ENCODE data around the gene KDM3B.
"Not testable (repeated sequence)": the region's sequence is repeated elsewhere in the genome, so short reads cannot be mapped to it uniquely, and the experiment has no call there.

The KDM3B gene

GRCh38 chr5:138408023-138408422, 55.5 kb downstream of the KDM3B start:
- DNase-seq: no peak

DNA sequence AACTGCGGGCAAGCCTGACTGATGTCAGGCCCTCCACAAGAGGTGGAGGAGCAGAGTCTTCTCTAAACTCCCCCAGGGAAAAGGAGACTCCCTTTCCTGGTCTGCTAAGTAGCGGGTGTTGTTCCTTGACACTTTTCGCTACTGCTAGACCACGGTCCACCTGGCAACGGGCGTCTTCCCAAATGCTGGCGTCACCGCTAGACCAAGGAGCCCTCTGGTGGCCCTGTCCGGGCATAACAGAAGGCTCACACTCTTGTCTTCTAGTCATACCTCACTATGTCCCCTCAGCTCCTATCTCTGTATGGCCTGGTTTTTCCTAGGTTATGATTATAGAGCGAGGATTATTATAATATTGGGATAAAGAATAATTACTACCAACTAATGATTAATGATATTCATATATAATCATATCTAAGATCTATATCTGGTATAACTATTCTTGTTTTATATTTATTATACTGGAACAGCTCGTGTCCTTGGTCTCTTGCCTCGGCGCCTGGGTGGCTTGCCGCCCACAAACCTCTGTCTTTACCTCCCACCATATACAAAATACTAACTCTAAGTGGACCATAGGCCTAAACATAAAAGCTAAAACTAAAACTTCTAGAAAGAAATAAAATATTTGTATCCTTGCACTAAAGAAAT, 58.6 kb downstream of the KDM3B start:
- not testable (repeated sequence) for DNase-seq

DNA sequence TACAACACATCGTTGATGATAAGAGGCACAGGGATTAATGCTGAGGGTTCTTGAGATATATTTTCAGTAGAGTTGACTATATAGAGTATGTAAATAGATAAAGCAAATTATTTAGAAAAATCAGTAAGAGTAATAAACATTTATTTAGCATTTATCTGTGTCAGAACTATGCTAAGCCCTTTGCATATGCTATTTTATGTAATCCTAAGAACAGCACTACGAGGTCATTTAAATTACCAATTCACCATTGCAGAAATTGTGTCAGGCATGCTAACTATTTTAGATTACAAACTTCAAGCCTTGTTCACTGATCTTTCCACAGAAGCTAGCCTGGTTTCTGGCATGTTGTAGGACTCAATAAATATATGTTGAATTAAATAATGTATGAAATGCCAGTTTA, 66.0 kb downstream of the KDM3B start:
- no peak for DNase-seq

GRCh38 chr5:138425079-138425478, 72.6 kb downstream of the KDM3B start:
- no peak for DNase-seq

DNA sequence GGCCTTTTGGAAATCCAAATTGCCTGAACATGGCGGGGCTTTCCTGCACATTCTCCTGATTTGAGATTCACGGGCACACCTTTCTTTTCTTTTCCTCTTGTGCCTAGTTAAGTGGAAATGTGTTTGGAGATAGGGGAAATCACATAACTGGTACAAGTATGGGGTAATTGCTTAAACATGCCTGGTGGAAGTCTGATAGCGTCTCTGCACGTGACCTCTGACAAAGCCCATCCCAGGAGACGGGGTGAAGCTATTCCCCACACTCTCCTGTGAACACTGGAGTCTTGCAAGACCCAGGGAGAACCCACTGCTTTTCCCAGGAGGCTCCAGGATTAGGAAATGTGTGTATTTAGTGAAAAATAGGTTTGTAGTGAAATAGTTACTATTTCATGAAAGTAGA, 83.5 kb downstream of the KDM3B start:
- no peak for DNase-seq

GRCh38 chr5:138438003-138438723, 85.7 kb downstream of the KDM3B start:
- DNase-seq: no peak

GRCh38 chr5:138438724-138439476, 86.4 kb downstream of the KDM3B start, which contains the start of gene REEP2:
TSS of gene REEP2 (plus strand) at chr5:138439057. CDS start at chr5:138439209, 152 bp downstream.
- no peak for DNase-seq

DNA sequence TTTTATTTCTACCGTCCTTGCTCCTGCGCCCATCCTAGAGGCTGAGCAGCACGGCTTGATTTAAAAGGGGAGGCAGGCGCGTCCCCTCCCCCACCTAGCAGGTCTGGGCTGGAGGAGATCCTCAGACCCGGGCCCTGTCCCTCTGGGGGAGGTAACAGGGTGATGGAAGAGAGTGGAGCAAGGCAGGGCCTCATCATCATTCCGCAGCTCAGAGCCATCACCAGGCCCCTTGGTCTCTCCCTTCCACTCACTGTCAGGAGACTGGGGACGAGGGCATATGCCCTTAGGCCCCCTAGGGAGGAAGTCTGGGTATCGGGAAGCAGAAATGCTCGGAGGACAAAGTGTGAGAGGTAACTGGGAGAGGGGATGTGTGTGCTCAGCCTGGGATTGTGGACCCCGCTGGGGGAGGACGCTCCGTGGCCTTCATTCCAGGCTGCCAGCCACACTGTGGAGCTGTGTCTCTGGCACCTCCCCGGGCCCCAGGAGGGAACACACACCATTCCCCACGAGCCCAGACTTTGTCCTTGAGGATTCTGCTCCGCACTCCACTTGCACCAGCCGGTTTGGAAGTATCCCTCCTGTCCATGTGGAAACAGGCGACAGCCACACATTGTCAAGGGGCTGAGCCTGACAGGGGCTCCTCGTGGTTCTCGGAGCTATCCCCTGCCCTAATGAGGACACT, 87.1 kb downstream of the KDM3B start:
- no peak for DNase-seq

DNA sequence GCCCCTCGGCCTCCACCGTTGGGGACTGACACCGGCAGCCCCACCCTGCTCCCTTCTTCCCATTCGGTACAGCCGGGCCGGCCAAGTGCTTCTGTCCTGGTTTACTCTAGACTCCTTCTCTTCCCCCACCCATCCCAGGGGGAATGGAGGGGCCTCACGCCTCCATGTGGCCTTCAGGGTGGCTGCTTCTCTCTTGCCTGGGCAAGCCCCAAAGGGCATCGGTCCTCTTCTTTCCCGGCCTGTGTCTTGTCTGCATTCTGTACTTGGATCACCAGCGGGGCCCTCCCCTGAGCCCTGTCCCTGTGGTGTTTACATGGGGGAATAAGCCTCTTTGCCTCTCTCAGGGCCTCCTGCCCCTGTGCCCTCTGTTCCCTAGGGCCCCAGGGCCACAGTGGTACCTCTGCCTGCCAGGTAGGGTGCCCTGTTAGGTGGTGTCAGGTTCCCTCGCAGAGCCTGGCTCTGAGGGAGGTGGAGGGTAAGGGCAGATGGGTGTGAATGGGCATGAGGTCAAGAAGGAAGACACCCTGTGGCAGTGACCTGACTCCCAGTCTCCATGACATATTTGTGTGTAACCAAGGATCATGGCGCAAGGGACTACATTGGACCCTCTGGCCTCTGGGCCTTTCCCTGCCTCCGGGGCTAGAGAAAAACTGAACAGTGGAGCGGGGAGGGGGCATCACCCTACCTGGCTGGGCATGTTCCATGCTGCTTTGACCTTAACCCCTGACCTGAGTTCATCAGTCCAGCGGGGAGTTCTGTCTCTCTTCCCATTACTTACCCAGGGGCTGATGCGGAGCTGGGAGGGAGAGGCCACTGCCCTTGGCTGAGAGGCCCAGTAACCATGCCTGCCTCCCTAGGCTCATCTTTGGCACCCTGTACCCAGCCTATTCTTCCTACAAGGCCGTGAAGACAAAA, 87.9 kb downstream of the KDM3B start:
- DNase-seq: no peak

DNA sequence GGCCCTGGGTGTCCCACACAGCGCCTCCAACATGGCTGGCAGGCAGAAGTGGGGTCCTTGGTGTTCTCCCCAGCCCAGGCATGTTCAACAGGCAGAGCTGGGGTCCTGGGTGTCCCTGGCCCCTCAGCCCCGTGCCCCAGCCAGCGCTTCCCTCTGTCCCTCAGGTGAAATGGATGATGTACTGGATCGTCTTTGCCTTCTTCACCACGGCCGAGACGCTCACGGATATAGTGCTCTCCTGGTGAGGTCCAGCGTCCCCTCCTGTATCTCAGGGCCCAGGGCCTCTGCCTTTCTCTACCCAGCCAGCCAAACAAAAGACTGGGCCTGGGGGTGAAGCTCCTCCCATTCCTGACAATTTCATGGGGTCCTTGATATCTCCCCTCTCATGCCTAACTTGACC, 88.7 kb downstream of the KDM3B start:
- DNase-seq: no peak

GRCh38 chr5:138444078-138444773, 91.7 kb downstream of the KDM3B start:
- DNase-seq: no peak

DNA sequence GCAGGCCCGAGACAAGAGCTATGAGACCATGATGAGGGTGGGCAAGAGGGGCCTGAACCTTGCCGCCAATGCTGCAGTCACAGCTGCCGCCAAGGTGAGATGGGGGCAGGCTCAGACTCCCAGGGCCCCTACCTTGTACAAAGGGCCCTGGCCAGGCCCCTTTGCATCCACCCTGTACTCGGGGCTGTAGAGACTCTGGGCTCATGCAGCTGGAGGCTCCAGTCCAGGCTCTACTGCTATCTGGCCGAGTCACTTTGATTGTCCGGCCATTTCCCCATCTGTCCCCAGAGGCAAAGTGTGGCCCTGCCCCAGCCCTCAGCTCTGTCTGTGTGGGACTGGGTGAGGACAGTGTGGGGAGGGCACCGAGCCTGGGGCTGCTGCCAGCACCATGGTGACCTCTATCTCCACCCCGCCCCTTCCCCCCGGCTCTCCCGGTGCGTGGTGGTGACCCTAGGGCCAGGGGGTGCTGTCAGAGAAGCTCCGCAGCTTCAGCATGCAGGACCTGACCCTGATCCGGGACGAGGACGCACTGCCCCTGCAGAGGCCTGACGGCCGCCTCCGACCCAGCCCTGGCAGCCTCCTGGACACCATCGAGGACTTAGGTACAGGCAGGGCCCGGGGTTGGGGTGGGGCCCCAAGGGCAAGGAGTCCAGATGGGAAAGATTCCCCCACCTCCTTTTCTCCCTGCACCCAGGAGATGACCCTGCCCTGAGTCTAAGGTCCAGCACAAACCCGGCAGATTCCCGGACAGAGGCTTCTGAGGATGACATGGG, 92.5 kb downstream of the KDM3B start:
- DNase-seq: no peak

DNA sequence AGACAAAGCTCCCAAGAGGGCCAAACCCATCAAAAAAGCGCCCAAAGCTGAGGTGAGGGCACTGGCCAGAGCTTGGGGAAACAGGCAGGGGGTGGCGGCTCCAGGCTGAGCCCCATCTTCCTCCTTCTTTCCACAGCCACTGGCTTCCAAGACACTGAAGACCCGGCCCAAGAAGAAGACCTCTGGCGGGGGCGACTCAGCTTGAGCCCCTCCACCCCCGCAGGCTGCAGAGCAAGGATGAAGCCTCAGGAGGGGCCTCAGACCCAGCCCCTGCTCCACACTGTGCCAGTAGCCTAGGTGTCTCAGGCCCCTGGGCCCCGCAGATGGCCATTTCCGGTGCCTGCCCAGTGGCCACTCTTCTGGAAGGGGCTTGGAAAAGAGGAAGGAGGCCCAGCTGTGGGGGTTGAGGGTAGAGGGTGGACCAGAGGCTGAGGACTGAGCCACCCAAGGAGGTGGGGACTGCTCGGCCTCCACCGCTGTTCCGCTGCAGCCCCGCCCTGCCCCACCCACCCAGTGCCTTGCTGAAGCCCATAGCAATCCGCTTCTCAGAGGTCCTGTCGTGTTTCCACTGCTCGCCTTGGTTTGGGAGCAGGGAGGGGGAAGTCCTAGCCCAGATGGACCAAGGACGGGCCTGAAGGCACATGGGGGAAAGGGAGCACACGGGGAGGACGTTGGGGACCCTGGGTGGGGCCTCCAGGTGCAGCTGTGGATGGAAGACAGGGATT, 93.2 kb downstream of the KDM3B start:
- no peak for DNase-seq

- DNase-seq: no peak
These were observed 95.6 kb downstream of the KDM3B start for GRCh38 chr5:138448070-138448469.

GRCh38 chr5:138448481-138449398, 96.3 kb downstream of the KDM3B start:
- no peak for DNase-seq

- DNase-seq: peak; percentile 54
These were observed 97.2 kb downstream of the KDM3B start for GRCh38 chr5:138449501-138450239.

DNA sequence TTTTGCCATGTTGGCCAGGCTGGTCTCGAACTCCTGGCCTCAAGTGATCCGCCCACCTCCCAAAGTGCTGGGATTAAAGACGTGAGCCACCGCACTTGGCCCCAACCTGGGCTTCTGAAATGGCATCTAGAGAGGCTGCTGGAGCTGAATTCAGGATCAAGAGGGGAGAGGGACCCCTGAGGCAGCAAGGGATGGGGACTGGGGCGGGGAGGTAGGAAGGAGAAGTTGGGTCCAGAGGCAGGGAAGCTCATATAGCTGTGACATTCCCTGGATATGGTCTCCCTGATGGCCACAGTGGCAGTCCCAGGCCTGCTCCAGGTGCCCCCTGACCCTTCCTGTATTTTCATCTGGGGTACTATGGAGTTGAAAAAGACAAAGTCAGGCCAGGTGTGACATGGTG, 98.5 kb downstream of the KDM3B start:
- DNase-seq: no peak

- no peak for DNase-seq
These were observed 100.2 kb downstream of the KDM3B start for GRCh38 chr5:138452720-138453119.

Measured in SHP77 treated with DMSO at 0.1 percent for 48 hours (cell line).